Measurements from ENCODE around the gene NRL.

Gene NRL

GRCh38 chr14:24065408-24065807, 49.3 kb downstream of the NRL start:
- H3K79me2 ChIP-seq (ENCODE audit: insufficient read depth, low read length): no peaks in the 10 kb centered on the region
- H3K27me3 ChIP-seq (ENCODE audit: insufficient read depth, low read length): 0 out of 2 replicates have a peak, but pooled peaks cover 15% of the 10 kb centered on the region
- H4K20me1 ChIP-seq (ENCODE audit: insufficient read depth, low read length): no peaks in the 10 kb centered on the region
- H2AFZ ChIP-seq (ENCODE audit: low read length): no peak overlapping the region
- no peaks in the 10 kb centered on the region for H3K9me2 ChIP-seq (ENCODE audit: low read depth, low read length)
- no peak overlapping the region for H3K9ac ChIP-seq (ENCODE audit: low read length)
- H3K4me1 ChIP-seq (ENCODE audit: insufficient read depth, low read length, severe bottlenecking): no peaks in the 10 kb centered on the region
- H3K4me3 ChIP-seq (ENCODE audit: low read depth, low read length, poor library complexity, severe bottlenecking): no peak overlapping the region
- no peaks in the 10 kb centered on the region for H3K9me3 ChIP-seq (ENCODE audit: low read length)
- H3K4me2 ChIP-seq (ENCODE audit: low read length): no peak overlapping the region
- no peaks in the 10 kb centered on the region for H3F3A ChIP-seq (ENCODE audit: insufficient read depth, low read length)
- H3K27ac ChIP-seq (ENCODE audit: low read depth, low read length, poor library complexity, severe bottlenecking): no peak overlapping the region
- TF ChIP-seq EZH2 (IDR thresholded peaks at IDR 0.05; ENCODE audit: borderline replicate concordance, low read length): no peak
- TF ChIP-seq, protein P1, sequence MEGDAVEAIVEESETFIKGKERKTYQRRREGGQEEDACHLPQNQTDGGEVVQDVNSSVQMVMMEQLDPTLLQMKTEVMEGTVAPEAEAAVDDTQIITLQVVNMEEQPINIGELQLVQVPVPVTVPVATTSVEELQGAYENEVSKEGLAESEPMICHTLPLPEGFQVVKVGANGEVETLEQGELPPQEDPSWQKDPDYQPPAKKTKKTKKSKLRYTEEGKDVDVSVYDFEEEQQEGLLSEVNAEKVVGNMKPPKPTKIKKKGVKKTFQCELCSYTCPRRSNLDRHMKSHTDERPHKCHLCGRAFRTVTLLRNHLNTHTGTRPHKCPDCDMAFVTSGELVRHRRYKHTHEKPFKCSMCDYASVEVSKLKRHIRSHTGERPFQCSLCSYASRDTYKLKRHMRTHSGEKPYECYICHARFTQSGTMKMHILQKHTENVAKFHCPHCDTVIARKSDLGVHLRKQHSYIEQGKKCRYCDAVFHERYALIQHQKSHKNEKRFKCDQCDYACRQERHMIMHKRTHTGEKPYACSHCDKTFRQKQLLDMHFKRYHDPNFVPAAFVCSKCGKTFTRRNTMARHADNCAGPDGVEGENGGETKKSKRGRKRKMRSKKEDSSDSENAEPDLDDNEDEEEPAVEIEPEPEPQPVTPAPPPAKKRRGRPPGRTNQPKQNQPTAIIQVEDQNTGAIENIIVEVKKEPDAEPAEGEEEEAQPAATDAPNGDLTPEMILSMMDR (IDR thresholded peaks at IDR 0.05; ENCODE audit: low read length): no peak
- no peaks in the 10 kb centered on the region for H3K36me3 ChIP-seq (ENCODE audit: insufficient read depth, low read length)

- Histone ChIP-seq H3K4me3 (ENCODE audit: low read depth, low read length, poor library complexity, severe bottlenecking) (no peak overlapping the region), H3K36me3 (ENCODE audit: insufficient read depth, low read length) (no peaks in the 10 kb centered on the region), H2AFZ (ENCODE audit: low read length) (no peak overlapping the region), H3K9me3 (ENCODE audit: low read length) (no peaks in the 10 kb centered on the region), H3K4me1 (ENCODE audit: insufficient read depth, low read length, severe bottlenecking) (no peaks in the 10 kb centered on the region), H3K4me2 (ENCODE audit: low read length) (no peak overlapping the region), H3F3A (ENCODE audit: insufficient read depth, low read length) (no peaks in the 10 kb centered on the region), H4K20me1 (ENCODE audit: insufficient read depth, low read length) (no peaks in the 10 kb centered on the region), H3K79me2 (ENCODE audit: insufficient read depth, low read length) (no peaks in the 10 kb centered on the region), H3K9me2 (ENCODE audit: low read depth, low read length) (no peaks in the 10 kb centered on the region), H3K27me3 (ENCODE audit: insufficient read depth, low read length) (0 out of 2 replicates have a peak, but pooled peaks cover 15% of the 10 kb centered on the region), H3K27ac (ENCODE audit: low read depth, low read length, poor library complexity, severe bottlenecking) (no peak overlapping the region), H3K9ac (ENCODE audit: low read length) (no peak overlapping the region)
- TF ChIP-seq, protein P1 (IDR thresholded peaks at IDR 0.05; ENCODE audit: low read length): no peak
- no peak for TF ChIP-seq EZH2 (IDR thresholded peaks at IDR 0.05; ENCODE audit: borderline replicate concordance, low read length)
These were observed 49.9 kb downstream of the NRL start for GRCh38 chr14:24064856-24065255.

DNA sequence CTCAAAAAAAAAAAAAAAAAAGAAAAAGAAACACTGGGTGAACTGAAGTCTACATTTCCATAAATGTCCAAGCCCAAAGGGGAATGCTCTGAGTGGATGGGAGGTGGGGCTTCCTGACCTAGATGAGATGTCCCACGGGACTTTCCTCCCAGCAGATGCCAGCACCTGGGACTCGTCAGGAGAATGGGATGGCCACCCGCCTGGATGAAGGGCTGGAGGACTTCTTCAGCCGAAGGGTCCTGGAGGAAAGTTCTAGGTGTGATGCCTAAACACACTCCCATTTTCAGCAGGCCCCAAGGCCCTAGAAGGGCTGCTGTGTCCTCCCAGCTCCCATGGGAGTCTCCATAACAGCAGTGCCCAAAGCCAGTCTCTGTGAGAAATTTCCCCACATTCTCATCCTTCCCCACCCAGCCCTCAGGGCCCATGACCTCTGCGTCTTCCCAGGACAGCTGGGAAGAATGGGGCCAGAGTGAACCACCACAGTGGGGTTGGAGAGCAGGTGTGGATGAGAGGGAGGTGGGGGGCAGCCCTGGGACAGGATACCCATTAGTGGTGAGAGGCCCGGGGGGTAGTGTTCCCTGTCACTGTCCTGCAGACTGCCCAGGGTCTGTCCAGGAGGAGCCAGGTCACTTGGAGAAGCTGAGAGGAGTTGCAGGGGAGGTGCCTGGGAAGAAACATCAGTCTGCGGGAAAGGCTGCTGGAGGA, 50.5 kb downstream of the NRL start:
- Histone ChIP-seq H3K4me1 (ENCODE audit: insufficient read depth, low read length, severe bottlenecking) (no peaks in the 10 kb centered on the region), H3K4me3 (ENCODE audit: low read depth, low read length, poor library complexity, severe bottlenecking) (no peak overlapping the region), H3K27me3 (ENCODE audit: insufficient read depth, low read length) (0 out of 2 replicates have a peak, but pooled peaks cover 10% of the 10 kb centered on the region), H4K20me1 (ENCODE audit: insufficient read depth, low read length) (no peaks in the 10 kb centered on the region), H3K9me3 (ENCODE audit: low read length) (no peaks in the 10 kb centered on the region), H2AFZ (ENCODE audit: low read length) (no peak overlapping the region), H3K27ac (ENCODE audit: low read depth, low read length, poor library complexity, severe bottlenecking) (no peak overlapping the region), H3K9ac (ENCODE audit: low read length) (no peak overlapping the region), H3K9me2 (ENCODE audit: low read depth, low read length) (no peaks in the 10 kb centered on the region), H3K4me2 (ENCODE audit: low read length) (no peak overlapping the region), H3F3A (ENCODE audit: insufficient read depth, low read length) (no peaks in the 10 kb centered on the region), H3K36me3 (ENCODE audit: insufficient read depth, low read length) (no peaks in the 10 kb centered on the region), H3K79me2 (ENCODE audit: insufficient read depth, low read length) (no peaks in the 10 kb centered on the region)
- TF ChIP-seq EZH2 (IDR thresholded peaks at IDR 0.05; ENCODE audit: borderline replicate concordance, low read length): no peak
- TF ChIP-seq, protein P1 (IDR thresholded peaks at IDR 0.05; ENCODE audit: low read length): no peak
